Astrocyte of the spinal cord (primary cell): ENCODE measurements around the gene GDF2.

Experiments used
- DNase-seq: peaks from one replicate; pipeline ENCODE4 v3.0.0; 2011; ENCODE audit warnings: low read depth, low spot score
- H3K4me3 ChIP-seq: 2 replicates; pipeline ENCODE4 v1.5.1; 2011; ENCODE audit warnings: low read depth, mild to moderate bottlenecking, low read length, moderate library complexity
- in situ Hi-C: cut with HindIII; loops from 2 replicates; pipeline ENCODE4 v1.10.0; 2017; ENCODE audit warnings: low sequenced_read_pairs
- TF ChIP-seq, protein P1 (sequence below): IDR thresholded peaks from 2 replicates; pipeline ENCODE4 v1.5.1; 2012; ENCODE audit warnings: low read depth, mild to moderate bottlenecking, low read length, inconsistent platforms

GDF2 gene

GRCh38 chr10:47289921-47290320, 32.3 kb upstream of the GDF2 start:
- in situ Hi-C loops = no loop called here

GRCh38 chr10:47290338-47290737, 31.9 kb upstream of the GDF2 start:
- TF ChIP-seq, protein P1, sequence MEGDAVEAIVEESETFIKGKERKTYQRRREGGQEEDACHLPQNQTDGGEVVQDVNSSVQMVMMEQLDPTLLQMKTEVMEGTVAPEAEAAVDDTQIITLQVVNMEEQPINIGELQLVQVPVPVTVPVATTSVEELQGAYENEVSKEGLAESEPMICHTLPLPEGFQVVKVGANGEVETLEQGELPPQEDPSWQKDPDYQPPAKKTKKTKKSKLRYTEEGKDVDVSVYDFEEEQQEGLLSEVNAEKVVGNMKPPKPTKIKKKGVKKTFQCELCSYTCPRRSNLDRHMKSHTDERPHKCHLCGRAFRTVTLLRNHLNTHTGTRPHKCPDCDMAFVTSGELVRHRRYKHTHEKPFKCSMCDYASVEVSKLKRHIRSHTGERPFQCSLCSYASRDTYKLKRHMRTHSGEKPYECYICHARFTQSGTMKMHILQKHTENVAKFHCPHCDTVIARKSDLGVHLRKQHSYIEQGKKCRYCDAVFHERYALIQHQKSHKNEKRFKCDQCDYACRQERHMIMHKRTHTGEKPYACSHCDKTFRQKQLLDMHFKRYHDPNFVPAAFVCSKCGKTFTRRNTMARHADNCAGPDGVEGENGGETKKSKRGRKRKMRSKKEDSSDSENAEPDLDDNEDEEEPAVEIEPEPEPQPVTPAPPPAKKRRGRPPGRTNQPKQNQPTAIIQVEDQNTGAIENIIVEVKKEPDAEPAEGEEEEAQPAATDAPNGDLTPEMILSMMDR = no peak
- no peak for DNase-seq
- no peak overlapping the region for H3K4me3 ChIP-seq
- in situ Hi-C loops = no loop called here

More at GRCh38 chr10:47289921-47290320, 32.3 kb upstream of the GDF2 start:
- no peak overlapping the region for H3K4me3 ChIP-seq
- TF ChIP-seq, protein P1 = no peak
- DNase-seq = no peak

- H3K4me3 ChIP-seq = no peak overlapping the region
- TF ChIP-seq, protein P1 = no peak
- in situ Hi-C loops = no loop called here
- DNase-seq = no peak
These were observed 30.6 kb upstream of the GDF2 start for GRCh38 chr10:47291682-47292081.

DNA sequence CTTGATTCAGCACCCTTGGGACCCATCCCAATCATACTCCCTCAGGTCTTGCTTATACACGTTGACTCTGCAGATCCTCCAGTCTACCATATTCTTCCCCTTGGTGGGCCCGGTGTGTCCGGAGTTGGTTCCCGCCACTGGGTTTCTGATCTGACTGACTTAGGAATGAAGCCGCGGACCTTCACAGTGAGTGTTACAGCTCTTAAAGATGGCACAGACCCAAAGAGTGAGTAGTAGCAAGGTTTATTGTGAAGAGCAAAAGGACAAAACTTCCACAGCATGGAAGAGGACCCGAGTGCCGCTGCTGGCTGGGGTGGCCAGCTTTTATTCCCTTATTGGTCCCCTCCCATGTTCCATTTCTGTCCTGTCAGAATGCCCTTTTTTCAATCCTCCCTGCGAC, 28.2 kb upstream of the GDF2 start:
- DNase-seq = no peak
- in situ Hi-C loops = no loop called here
- H3K4me3 ChIP-seq = no peak overlapping the region
- TF ChIP-seq, protein P1 = no peak

- in situ Hi-C loops = no loop called here
- H3K4me3 ChIP-seq = no peak overlapping the region
- no peak for DNase-seq
- TF ChIP-seq, protein P1 = no peak
These were observed 27.8 kb upstream of the GDF2 start for GRCh38 chr10:47294501-47294900.

DNA sequence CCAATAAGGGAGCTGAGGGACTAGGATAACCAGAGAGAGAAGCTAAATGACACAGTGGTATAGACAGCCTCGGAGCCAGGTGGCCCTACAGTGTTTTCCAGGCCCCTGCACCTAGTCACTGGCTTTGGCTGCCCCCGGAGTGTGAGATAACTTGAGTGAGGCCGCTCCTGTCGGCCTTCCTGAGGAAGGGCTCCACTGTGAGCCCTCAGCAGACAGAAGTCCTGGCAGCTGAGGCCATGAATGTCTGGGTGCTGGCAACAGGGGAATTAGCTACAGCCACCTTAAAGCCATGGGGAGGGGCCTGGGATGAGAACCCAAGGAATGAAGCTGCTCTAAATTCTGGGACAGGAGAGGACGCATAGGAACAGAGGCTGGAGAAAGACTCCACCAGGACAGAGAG, 26.8 kb upstream of the GDF2 start:
- in situ Hi-C loops = no loop called here
- no peak overlapping the region for H3K4me3 ChIP-seq
- TF ChIP-seq, protein P1 = no peak
- DNase-seq = no peak
